Natural killer cell treated with Interleukin-12 subunit alpha and Interleukin-12 subunit beta and Interleukin-15 and Interleukin-18, amount 100 ng/mL, for 72 hours (primary cell): ENCODE data around the gene CYP3A5. TPM values are rescaled to one million over a fixed set of nuclear protein-coding genes. Genes with fewer than 3 reads are reported as not detected.
"Not testable (repeated sequence)": the region's sequence is repeated elsewhere in the genome, so short reads cannot be mapped to it uniquely, and the experiment has no call there.

Experiments
- ATAC-seq, 2 donors: fragments of 150-1000 bp; cut with Tn5 transposase in 1 of 2; sonication (Bioruptor Pico), chemical (Tn5 transposase) in 1 of 2; 2 replicates each; pipeline ENCODE4 v1.10.0; 2021
- DNase-seq: peaks from one replicate; pipeline ENCODE4 v3.0.0; 2022; ENCODE audit warnings: low spot score
- H3K27ac Mint-ChIP-seq, 2 donors: 1 replicate in 1 of 2; 2 replicates in 1 of 2; pipeline ENCODE4 v1.8.0; 2022; ENCODE audit warnings: mixed read lengths in 2 of 2, mild to moderate bottlenecking in 1 of 2, moderate library complexity in 1 of 2
- H3K27me3 Mint-ChIP-seq, 2 donors: 1 replicate in 1 of 2; 2 replicates in 1 of 2; pipeline ENCODE4 v1.8.0; 2022; ENCODE audit warnings: mixed read lengths in 2 of 2
- H3K36me3 Mint-ChIP-seq: one replicate; pipeline ENCODE4 v1.8.0; 2022; ENCODE audit warnings: mixed read lengths
- H3K4me1 Mint-ChIP-seq, 2 donors: 1 replicate in 1 of 2; 2 replicates in 1 of 2; pipeline ENCODE4 v1.8.0; 2022; ENCODE audit warnings: low read depth in 2 of 2, mixed read lengths in 2 of 2, mild to moderate bottlenecking in 1 of 2
- H3K4me3 Mint-ChIP-seq: one replicate; pipeline ENCODE4 v1.8.0; 2022; ENCODE audit warnings: mixed read lengths
- H3K9me3 Mint-ChIP-seq: 2 replicates; pipeline ENCODE4 v1.8.0; 2022; ENCODE audit warnings: mixed read lengths
- total RNA-seq, 2 donors: library from RNA; stranded (reverse); gene quantifications; one replicate each; pipeline ENCODE4 v1.2.3, GENCODE V29; 2022

Gene CYP3A5
- total RNA-seq, 2 donors from 2014 or later, result not detected

DNA sequence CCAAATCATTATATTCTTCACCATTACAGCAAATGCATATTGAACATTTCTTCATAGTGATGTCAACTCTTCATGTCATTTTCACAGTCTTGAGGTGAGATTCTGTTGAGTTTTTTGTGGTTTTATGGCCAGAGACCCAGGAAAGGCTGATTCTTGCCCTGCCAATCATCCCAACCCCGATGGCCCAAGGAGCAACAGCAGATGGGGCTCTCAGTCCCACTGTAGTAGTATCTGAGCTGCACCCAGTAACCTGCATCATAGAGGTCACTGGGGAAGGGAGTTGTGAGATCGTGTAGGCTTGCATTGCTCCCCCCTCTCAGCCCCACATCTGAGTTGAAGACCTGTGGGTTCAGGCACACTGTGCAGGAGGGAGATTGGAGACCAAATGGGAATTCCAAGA lies 36.3 kb downstream of the CYP3A5 start:
- peaks cover 8% of the 10 kb centered on the region in 2 donors for H3K4me1 Mint-ChIP-seq
- H3K4me3 Mint-ChIP-seq, result no peak overlapping the region
- no peak for DNase-seq
- H3K9me3 Mint-ChIP-seq, result no peaks in the 10 kb centered on the region
- peaks cover 5% of the 10 kb centered on the region for H3K36me3 Mint-ChIP-seq
- no peak for ATAC-seq
- H3K27me3 Mint-ChIP-seq, result no peaks in the 10 kb centered on the region
- H3K27ac Mint-ChIP-seq, result no peak overlapping the region

DNA sequence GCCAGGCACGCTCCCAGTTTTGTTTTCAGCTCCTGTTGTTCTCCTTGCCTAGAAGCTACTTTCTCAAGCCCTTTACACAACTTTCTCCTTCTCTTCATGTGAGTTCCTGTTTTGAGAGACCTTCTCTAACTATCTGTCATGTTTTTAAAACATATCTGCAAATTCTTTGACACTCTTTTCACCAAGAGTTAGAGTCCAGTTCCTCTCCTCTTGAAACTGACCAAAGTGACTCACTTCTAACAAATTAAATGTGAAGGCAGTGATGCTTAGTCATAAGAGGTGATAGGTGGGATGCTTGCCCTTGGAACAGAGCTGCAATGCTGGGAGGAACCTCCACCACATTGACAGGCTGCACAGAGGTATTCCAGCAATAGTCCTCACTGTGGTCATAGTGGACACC lies 37.8 kb downstream of the CYP3A5 start:
- Mint-ChIP-seq H3K36me3 (peaks cover 5% of the 10 kb centered on the region), H3K27ac (peak overlapping the region; percentile 7 to 20), H3K4me3 (no peak overlapping the region), H3K9me3 (no peaks in the 10 kb centered on the region), H3K4me1 (peaks cover 6 to 8% of the 10 kb centered on the region in 2 donors), H3K27me3 (no peaks in the 10 kb centered on the region)
- ATAC-seq (peak in 1 of 2 donors; percentile 24), DNase-seq (no peak)

DNA sequence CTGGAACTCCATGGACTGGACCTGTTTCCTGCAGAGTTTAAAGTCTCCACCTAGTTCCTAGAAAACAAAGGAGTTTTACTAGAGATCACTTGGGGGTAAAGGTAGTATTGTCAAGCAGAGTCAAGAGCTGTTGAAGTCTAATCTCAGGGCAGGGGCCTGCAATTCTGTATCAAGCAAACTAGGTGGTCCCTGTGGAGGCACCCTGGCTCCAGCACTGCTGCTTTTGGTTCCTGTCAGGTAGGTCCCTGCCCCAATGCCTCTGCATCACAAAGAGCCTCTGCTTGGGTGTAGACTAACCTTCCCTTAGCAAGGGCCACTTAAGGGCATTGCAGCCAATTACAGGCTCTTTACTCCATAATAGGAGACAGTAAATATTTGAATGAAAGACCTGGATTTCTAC lies 40.5 kb downstream of the CYP3A5 start:
- H3K27me3 Mint-ChIP-seq, result no peaks in the 10 kb centered on the region
- DNase-seq, result no peak
- peaks cover 4 to 8% of the 10 kb centered on the region in 2 donors for H3K4me1 Mint-ChIP-seq
- H3K27ac Mint-ChIP-seq, result no peak overlapping the region
- no peak overlapping the region for H3K4me3 Mint-ChIP-seq
- no peak for ATAC-seq
- H3K9me3 Mint-ChIP-seq, result no peaks in the 10 kb centered on the region
- H3K36me3 Mint-ChIP-seq, result no peaks in the 10 kb centered on the region

DNA sequence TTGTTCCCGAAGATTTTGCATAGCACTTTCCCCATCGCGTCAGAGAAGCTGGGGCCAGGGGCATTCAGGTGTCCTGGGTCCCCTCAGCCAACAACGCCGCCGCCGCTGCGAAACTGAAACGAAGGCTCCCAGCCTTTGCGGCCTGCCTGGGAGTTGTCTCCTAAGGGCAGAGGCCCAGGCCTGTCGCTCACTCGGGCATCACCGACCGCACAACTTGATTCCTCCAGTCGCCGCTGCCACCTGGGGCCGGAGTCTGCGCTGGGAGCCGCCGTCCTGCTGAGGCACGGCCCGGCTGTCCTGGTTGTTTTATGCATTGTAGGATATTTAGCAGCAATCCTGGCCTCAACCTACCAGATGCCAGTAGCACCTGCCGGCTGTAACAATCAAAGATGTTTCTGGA lies 41.1 kb downstream of the CYP3A5 start:
- H3K27ac Mint-ChIP-seq, result no peak overlapping the region
- H3K36me3 Mint-ChIP-seq, result no peaks in the 10 kb centered on the region
- H3K9me3 Mint-ChIP-seq, result no peaks in the 10 kb centered on the region
- peaks cover 4 to 8% of the 10 kb centered on the region in 2 donors for H3K4me1 Mint-ChIP-seq
- DNase-seq, result no peak
- no peaks in the 10 kb centered on the region for H3K27me3 Mint-ChIP-seq
- ATAC-seq, result no peak
- H3K4me3 Mint-ChIP-seq, result no peak overlapping the region

DNA sequence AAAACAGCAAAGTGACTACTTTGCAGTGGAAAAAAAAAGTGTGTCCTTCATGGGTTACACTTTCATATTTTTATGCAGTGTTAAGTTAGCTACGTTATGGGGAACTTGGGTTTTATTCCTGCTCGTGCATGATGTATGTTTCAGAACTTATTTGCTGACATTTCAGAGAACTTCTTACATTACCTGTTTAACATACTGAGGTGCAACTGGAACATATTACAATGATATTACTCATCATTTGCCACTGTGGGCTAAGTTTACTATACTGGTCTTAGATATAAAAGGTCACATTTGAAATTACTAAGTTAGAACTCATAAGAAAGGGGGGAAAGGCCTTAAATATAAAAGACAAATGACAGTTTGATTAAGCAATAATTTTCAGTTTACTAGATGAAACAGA lies 42.4 kb downstream of the CYP3A5 start:
- not testable (repeated sequence) for ATAC-seq, DNase-seq, H3K4me1 Mint-ChIP-seq, H3K9me3 Mint-ChIP-seq, H3K4me3 Mint-ChIP-seq, H3K36me3 Mint-ChIP-seq, H3K27ac Mint-ChIP-seq, H3K27me3 Mint-ChIP-seq

DNA sequence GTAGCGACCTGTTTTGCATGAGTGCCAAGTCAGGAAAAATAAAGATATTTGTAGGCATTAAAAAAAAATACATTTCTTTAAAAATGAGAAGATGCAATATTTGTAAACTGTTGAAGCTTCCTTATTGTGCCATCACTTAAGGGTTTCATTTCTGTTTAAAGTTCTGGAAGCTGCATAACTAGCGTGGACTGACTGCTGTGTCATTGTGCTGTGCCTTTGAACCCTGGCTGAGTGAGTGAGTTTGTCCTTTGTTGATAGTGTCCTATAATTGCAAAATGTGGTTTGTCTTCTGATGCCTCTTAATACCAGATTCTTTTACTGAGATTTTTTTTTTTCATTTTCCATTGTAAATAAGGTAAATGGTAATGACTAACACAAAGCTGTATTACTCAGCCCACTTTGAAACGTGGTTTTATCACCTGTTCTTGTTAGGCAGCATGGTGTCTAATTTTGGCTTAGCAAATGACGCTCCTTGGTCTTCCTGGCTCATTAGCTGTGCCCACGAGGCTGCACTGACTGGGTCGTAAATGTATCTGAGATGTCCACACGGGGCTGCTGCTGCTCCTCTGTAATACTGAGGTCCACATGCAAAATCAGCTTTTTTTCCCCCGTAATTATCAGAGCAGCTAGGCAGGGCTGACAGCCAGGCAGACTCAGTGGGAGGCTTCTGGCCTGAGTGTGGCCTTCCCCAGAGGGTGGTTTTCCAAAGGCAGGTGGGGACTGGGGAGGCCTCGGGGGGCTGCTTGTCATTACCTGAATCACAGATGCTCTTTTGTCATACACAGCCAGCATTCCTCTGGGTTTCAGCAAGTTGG lies 48.3 kb downstream of the CYP3A5 start:
- DNase-seq (no peak), ATAC-seq (no peak)
- no peaks in the 10 kb centered on the region for H3K27me3 Mint-ChIP-seq
- peaks cover 1 to 11% of the 10 kb centered on the region in 2 donors for H3K4me1 Mint-ChIP-seq
- peaks cover 18% of the 10 kb centered on the region for H3K36me3 Mint-ChIP-seq
- no peaks in the 10 kb centered on the region for H3K9me3 Mint-ChIP-seq
- peak overlapping the region in 1 of 2 donors; percentile 80 for H3K27ac Mint-ChIP-seq
- H3K4me3 Mint-ChIP-seq, result no peak overlapping the region

DNA sequence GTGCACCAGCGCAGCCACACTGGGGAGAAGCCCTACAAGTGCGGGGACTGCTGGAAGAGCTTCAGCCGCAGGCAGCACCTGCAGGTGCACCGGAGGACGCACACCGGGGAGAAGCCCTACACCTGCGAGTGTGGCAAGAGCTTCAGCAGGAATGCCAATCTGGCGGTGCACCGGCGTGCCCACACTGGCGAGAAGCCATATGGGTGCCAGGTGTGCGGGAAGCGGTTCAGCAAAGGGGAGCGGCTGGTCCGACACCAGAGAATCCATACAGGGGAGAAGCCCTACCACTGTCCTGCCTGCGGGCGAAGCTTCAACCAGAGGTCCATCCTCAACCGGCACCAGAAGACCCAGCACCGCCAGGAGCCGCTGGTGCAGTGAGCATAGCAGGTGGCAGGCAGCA lies 50.2 kb downstream of the CYP3A5 start:
- no peaks in the 10 kb centered on the region for H3K9me3 Mint-ChIP-seq
- ATAC-seq, result no peak
- DNase-seq, result no peak
- H3K27ac Mint-ChIP-seq, result no peak overlapping the region
- H3K36me3 Mint-ChIP-seq, result peaks cover 33% of the 10 kb centered on the region
- H3K4me1 Mint-ChIP-seq, result peaks cover 16 to 25% of the 10 kb centered on the region in 2 donors
- H3K27me3 Mint-ChIP-seq, result no peaks in the 10 kb centered on the region
- H3K4me3 Mint-ChIP-seq, result no peak overlapping the region

DNA sequence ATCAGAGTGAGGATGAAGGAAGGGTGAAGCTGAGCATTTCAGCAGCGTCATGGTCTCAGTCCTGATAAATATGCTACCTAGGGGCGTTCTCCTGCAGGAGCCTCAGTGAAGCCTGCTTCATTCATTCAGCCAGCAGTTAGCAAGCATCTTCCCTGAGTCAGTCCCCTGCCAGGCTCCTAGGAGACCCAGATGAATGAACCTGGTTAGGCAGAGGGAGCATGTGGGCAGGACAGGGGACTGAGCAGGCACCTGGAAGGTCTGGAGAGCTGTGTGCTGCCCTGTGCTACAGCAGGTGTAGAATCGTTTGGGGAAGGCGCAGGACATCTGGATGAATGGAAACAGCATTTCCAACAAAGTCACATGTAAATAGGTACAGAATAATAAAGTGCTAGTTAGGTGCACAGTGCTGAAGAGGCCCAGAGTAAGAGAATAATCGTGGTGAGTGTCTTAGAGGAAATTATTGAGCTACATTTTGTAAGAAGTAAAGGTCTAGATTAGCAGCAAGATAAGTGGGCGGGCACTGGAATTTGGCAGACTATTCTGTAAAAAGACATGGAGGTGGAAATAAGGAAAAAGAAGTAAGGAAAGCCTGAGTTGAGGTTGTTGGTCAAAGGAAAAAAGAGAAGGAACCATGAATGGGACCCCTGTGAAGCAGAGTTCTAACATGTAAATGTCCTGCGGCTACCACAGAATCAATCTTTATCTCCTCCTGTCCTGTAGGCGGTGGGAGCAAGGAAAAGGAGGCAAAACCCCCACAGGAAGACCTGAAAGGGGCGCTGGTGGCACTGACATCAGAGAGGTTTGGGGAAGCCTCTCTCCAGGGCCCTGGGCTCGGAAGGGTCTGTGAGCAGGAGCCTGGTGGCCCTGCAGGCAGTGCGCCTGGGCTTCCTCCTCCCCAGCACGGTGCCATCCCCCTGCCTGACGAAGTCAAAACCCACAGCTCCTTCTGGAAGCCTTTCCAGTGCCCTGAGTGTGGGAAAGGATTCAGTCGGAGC lies 51.0 kb downstream of the CYP3A5 start:
- DNase-seq, result no peak
- no peak for ATAC-seq
- Mint-ChIP-seq H3K27ac (no peak overlapping the region), H3K9me3 (no peaks in the 10 kb centered on the region), H3K4me3 (no peak overlapping the region), H3K36me3 (peaks cover 39% of the 10 kb centered on the region), H3K27me3 (no peaks in the 10 kb centered on the region), H3K4me1 (peaks cover 25 to 34% of the 10 kb centered on the region in 2 donors)

DNA sequence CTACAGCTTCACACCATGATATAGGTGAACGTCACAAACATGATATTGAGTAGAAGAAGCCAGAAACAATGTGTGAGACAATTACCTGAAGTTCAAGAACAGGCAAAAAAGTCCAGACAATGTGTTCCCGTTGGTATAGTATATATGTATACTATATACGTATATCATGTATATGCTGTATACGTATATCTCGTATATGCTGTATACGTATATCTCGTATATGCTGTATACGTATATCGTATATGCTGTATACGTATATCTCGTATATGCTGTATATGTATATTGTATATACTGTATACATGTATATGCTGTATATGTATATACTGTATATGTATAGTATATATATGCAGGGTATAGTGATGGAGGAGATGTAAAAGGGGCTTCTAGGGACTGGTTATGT lies 52.3 kb downstream of the CYP3A5 start:
- peaks cover 45% of the 10 kb centered on the region for H3K36me3 Mint-ChIP-seq
- ATAC-seq (no peak), DNase-seq (no peak)
- no peaks in the 10 kb centered on the region for H3K27me3 Mint-ChIP-seq
- no peak overlapping the region for H3K27ac Mint-ChIP-seq
- no peak overlapping the region for H3K4me3 Mint-ChIP-seq
- H3K4me1 Mint-ChIP-seq, result peaks cover 33 to 41% of the 10 kb centered on the region in 2 donors
- H3K9me3 Mint-ChIP-seq, result no peaks in the 10 kb centered on the region

DNA sequence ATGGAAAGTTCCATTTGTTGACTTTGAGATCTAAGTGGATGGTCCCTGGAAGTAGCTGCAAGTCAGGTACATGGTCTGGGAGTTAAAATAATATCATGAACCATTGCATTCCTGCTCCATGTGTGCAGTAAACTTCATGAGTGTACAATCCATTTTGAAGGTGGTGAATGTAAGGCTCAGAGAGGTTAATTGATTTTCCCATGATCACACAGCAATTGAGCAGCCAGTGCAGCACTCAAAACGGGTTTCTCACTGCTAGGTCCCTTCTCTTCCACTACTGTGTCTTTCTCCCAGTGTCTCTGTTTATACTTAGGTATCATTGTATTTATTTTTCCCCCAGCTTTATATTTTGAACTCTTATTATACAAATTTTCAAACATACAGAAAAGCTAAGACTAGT lies 53.1 kb downstream of the CYP3A5 start:
- no peaks in the 10 kb centered on the region for H3K9me3 Mint-ChIP-seq
- no peak for ATAC-seq
- peaks cover 45% of the 10 kb centered on the region for H3K36me3 Mint-ChIP-seq
- H3K4me3 Mint-ChIP-seq, result no peak overlapping the region
- peak overlapping the region; percentile 92 to 94 for H3K27ac Mint-ChIP-seq
- H3K27me3 Mint-ChIP-seq, result no peaks in the 10 kb centered on the region
- DNase-seq, result no peak
- peaks cover 33 to 40% of the 10 kb centered on the region in 2 donors for H3K4me1 Mint-ChIP-seq

DNA sequence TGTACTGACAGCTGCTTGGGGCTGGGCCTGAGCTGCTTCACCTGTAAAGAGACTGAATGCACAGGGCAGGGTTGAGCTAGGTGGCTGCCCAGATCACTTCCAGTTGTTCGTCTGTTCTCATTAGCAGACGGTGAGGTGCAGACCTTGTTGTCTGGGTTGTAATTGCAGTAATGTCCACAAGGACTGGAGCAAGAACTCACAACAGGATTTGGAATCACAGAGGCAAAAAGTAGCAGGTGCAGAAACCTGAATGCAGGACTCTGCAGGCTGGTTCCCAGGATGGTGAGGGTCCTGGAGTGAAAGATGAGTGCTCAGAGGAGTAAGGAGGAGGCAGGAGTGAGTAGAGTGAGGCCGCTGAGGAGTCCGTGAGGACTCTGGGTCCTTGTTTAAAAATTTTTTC lies 53.8 kb downstream of the CYP3A5 start:
- Mint-ChIP-seq H3K36me3 (peaks cover 45% of the 10 kb centered on the region), H3K4me1 (peaks cover 33 to 39% of the 10 kb centered on the region in 2 donors), H3K4me3 (no peak overlapping the region), H3K27me3 (no peaks in the 10 kb centered on the region), H3K27ac (peak overlapping the region; percentile 92 to 94), H3K9me3 (no peaks in the 10 kb centered on the region)
- DNase-seq, result no peak
- ATAC-seq, result no peak

DNA sequence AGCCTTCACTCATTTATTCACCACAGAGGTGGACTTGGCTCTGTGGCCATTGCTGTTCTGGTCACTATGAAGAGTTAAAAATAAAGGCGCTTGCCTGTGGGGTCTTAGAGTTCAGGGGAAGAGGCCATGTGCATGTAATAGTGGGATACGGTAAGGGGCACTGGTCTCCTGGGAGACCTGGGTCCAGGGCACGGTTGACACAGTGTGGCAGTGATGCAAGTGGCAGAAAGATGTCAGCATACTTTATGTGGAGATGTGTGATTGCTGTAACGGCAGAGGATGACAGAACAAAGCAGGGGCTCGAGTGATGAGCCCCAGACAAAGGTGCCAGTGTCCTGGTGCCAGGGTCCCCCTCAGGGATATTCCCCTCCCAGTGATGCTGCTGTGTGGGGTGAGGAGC lies 54.5 kb downstream of the CYP3A5 start:
- Mint-ChIP-seq H3K4me1 (peaks cover 33 to 34% of the 10 kb centered on the region in 2 donors), H3K36me3 (peaks cover 39% of the 10 kb centered on the region), H3K4me3 (peak overlapping the region; percentile 85), H3K9me3 (no peaks in the 10 kb centered on the region), H3K27me3 (no peaks in the 10 kb centered on the region), H3K27ac (peak overlapping the region; percentile 92 to 94)
- ATAC-seq, result no peak
- DNase-seq, result no peak

DNA sequence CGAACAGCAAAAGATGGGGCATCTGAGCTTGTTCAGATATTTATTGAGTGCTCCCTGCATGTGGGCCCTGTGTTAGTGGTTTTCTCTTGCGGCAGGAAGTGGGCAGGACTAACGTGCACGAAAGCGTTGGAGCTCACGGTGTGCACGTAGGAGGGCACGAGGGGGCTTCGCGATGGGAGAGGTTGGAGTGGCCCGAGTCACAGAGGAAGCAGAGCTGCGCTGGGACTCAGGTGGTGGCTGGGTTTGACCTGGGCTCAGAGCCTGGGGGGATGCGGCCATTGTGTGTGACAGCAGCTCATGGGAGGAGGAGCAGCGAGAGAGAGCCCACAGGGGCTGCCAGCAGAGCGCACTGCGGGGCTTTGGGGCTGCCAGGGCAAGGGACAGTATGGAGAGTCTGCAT lies 55.3 kb downstream of the CYP3A5 start:
- Mint-ChIP-seq H3K4me3 (peak overlapping the region; percentile 85), H3K9me3 (no peaks in the 10 kb centered on the region), H3K4me1 (peaks cover 33 to 34% of the 10 kb centered on the region in 2 donors), H3K27ac (peak overlapping the region; percentile 92 to 94), H3K36me3 (peaks cover 38% of the 10 kb centered on the region), H3K27me3 (no peaks in the 10 kb centered on the region)
- peak; percentile 72 for DNase-seq
- peak; percentile 85 to 93 for ATAC-seq
